ENCODE results near the gene UGT1A6.

- TF ChIP-seq CTCF (conservative IDR thresholded peaks at IDR 0.05; ENCODE audit: low read depth in 2 of 2) (no peak), POLR2AphosphoS5 (IDR thresholded peaks at IDR 0.05; ENCODE audit: low read depth) (no peak), EZH2phosphoT487 (IDR thresholded peaks at IDR 0.05; ENCODE audit: unreplicated experiment) (no peak), EZH2 (IDR thresholded peaks at IDR 0.05; ENCODE audit: low read depth, unreplicated experiment) (no peak), CREB1 (CRISPR knock-in tag; IDR thresholded peaks at IDR 0.05; ENCODE audit: low read depth) (no peak), ETS1 (IDR thresholded peaks at IDR 0.05) (no peak), NANOG (IDR thresholded peaks at IDR 0.05; ENCODE audit: borderline replicate concordance) (no peak), ZNF331 (CRISPR knock-in tag; IDR thresholded peaks at IDR 0.05; ENCODE audit: low read depth) (no peak), ZNF114 (CRISPR knock-in tag; IDR thresholded peaks at IDR 0.05) (no peak), JUNB (IDR thresholded peaks at IDR 0.05; ENCODE audit: unreplicated experiment) (no peak), ZNF462 (CRISPR knock-in tag; IDR thresholded peaks at IDR 0.05) (no peak), STAT1 (IDR thresholded peaks at IDR 0.05; ENCODE audit: unreplicated experiment) (no peak)
- TF ChIP-seq, protein P1, sequence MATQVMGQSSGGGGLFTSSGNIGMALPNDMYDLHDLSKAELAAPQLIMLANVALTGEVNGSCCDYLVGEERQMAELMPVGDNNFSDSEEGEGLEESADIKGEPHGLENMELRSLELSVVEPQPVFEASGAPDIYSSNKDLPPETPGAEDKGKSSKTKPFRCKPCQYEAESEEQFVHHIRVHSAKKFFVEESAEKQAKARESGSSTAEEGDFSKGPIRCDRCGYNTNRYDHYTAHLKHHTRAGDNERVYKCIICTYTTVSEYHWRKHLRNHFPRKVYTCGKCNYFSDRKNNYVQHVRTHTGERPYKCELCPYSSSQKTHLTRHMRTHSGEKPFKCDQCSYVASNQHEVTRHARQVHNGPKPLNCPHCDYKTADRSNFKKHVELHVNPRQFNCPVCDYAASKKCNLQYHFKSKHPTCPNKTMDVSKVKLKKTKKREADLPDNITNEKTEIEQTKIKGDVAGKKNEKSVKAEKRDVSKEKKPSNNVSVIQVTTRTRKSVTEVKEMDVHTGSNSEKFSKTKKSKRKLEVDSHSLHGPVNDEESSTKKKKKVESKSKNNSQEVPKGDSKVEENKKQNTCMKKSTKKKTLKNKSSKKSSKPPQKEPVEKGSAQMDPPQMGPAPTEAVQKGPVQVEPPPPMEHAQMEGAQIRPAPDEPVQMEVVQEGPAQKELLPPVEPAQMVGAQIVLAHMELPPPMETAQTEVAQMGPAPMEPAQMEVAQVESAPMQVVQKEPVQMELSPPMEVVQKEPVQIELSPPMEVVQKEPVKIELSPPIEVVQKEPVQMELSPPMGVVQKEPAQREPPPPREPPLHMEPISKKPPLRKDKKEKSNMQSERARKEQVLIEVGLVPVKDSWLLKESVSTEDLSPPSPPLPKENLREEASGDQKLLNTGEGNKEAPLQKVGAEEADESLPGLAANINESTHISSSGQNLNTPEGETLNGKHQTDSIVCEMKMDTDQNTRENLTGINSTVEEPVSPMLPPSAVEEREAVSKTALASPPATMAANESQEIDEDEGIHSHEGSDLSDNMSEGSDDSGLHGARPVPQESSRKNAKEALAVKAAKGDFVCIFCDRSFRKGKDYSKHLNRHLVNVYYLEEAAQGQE (IDR thresholded peaks at IDR 0.05; ENCODE audit: unreplicated experiment) = no peak
These were observed 123.6 kb downstream of the UGT1A6 start for GRCh38 chr2:233816334-233816733.

All from GM23338 (cell line).